ENCODE measurements around the gene GABRB1.
"Not testable (repeated sequence)": the region's sequence is repeated elsewhere in the genome, so short reads cannot be mapped to it uniquely, and the experiment has no call there.

GABRB1 gene

GRCh38 chr4:47326025-47326424 lies 294.7 kb downstream of the GABRB1 start:
- DNase-seq, result no peak

GRCh38 chr4:47330866-47331265 lies 299.5 kb downstream of the GABRB1 start:
- DNase-seq, result no peak

- DNase-seq, result no peak
These were observed 303.3 kb downstream of the GABRB1 start for GRCh38 chr4:47334652-47335051.

DNA sequence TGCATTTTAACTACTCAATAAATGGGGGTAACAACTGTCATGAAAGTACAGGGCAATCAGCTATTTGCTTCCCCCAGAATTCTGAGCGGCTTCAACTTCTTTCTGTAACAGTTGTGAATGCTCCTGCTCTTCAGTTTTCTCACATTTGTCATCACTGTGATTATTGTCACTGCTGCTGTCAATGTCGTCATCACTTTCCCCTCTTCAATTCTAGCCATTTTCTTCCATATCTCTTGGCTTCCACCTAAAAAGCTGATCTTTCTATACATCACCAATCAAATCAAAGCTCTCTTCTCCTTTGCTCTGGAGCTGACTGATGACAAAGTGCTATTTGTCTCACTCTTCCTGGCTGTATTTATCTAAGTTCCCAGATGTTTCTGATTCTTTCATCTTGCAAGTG lies 306.5 kb downstream of the GABRB1 start:
- no peak for DNase-seq

GRCh38 chr4:47340914-47341313 lies 309.5 kb downstream of the GABRB1 start:
- DNase-seq, result no peak

DNA sequence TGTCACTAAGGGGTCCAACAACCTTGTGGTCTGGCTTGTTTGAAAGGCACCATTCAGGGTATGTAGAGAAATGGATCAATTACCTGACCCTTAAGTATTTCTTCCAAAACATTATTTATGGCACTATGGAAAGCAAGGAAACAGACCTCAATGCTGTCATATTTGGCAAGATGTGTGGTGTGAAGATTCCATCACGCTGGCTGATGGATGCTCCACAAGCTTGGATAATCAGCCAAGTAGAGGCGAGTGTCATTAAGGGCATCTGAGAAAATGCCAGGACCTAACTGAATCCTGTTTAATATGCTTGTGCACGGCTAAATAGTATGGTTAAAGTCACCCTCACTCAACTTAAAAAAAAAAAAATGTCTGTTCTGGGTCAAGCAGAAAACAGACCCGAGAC lies 311.4 kb downstream of the GABRB1 start:
- no peak for DNase-seq

DNA sequence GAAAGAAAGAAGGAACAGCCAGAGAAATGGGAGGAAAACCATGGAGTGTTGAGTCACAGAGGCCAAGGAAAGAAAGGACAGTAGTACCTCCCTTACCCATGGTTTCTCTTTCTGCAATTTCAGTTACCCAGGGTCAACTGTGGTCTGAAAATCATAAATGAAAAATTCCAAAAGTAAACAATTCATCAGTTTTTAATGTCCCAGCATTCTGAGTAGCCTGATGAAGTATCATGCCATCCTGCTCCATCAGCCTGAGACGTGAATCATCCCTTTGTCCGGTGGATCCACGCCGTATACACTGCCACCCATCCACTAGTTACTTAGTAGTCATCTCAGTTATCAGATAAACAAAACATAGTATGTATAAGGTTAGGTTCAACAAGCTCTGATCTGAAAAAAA lies 318.0 kb downstream of the GABRB1 start:
- no peak for DNase-seq

GRCh38 chr4:47355568-47355967 lies 324.2 kb downstream of the GABRB1 start:
- DNase-seq, result no peak

- no peak for DNase-seq
These were observed 328.5 kb downstream of the GABRB1 start for GRCh38 chr4:47359891-47360290.

- peak; percentile 84 to 89 for DNase-seq
These were observed 336.4 kb downstream of the GABRB1 start for GRCh38 chr4:47367761-47368160.

DNA sequence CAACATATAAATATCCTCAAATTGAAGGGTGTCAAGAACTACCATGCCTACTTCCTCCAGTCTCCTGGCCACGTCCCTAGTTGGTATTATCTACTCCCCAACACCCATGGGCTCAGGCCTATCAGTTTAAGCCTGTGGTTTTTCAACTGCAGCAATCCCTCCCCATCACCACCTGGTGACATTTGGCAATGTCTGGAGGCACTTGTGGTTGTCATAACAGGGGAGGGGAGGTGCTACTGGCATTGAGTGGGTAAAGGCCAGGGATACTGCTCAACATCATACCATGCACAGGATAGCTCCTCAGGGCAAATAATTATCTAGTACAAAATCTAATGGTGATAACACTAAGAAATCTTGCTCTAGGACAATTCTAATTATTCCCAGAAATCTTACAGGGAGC lies 336.8 kb downstream of the GABRB1 start:
- peak; percentile 65 to 66 for DNase-seq

DNA sequence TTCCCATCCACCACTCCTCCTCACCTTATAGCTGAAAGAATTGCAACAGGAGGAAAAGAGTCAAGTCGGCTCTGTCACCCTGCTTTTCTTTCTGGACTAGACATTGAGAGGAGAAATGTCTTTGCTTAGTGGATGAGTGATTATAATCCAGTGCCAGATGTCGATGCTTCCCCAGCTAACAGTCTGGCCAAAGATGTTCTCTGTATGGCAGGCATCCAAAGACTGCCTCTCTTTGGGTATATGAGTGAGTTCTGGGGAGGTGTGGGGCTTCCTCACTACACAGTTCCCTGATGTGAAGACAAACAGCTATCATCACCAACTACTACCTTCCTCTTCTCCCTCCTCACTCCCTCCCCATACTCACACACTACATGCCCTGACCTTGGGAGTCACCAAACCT lies 341.2 kb downstream of the GABRB1 start:
- peak; percentile 73 to 81 for DNase-seq

DNA sequence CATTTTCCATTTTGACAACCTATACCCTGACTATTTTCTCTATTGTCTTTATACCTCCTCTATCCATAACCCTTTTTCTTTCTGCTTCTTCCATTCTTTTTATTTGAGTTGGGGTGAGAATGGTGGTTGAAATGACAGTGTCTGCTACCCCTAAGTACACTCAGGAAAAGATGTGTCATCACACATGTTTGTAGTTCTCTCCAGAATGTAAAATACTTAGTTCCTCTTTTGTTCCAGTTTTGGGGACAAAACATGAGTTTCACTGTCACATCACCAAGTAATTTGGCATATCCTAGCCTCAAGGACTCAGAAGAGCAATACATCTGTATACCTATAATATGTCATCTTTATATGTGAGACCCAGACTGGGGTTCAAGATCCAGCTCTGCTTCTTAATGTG lies 341.8 kb downstream of the GABRB1 start:
- peak; percentile 95 to 96 for DNase-seq

GRCh38 chr4:47373709-47374108 lies 342.3 kb downstream of the GABRB1 start:
- DNase-seq, result no peak

DNA sequence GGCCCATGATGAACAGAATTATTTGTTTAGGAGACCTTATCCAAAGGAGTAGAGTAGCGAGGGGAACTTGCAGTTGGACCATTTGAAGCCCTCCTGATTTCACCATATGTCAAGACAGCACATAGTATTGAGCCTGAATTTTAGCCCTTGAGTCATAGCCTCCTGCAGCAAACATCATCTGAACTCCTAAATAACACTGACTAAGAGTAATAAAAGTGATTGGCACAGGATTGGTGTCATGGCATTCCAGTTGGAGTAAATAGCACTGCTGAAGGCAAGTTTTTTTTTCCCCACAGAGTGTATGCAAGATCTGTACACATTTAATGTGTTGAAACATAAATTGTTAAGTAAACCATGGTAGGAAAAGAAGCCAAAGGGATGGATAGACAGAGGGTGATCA lies 343.1 kb downstream of the GABRB1 start:
- DNase-seq, result no peak

- not testable (repeated sequence) for DNase-seq
These were observed 346.7 kb downstream of the GABRB1 start for GRCh38 chr4:47378021-47378530.

DNA sequence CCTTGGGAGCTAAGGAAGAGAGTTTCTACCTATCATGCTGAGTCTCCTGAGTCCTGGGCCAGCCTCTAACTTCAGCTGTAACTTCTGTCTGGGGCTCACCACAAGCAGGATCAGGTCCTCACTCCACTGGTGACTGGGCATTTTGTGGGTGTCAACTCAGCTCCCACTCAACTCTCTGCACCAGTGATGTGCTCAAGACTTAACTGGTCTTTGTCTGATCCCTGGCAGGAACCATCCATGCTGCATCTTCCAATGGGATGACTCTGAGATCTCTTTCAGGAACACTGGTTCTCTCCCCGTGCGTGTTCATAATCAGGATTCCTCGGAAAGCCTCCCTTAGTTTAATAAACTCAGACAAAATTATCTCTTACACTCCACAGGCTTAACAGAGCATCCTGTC lies 349.8 kb downstream of the GABRB1 start:
- DNase-seq, result no peak

- no peak for DNase-seq
These were observed 351.5 kb downstream of the GABRB1 start for GRCh38 chr4:47382846-47383360.

DNA sequence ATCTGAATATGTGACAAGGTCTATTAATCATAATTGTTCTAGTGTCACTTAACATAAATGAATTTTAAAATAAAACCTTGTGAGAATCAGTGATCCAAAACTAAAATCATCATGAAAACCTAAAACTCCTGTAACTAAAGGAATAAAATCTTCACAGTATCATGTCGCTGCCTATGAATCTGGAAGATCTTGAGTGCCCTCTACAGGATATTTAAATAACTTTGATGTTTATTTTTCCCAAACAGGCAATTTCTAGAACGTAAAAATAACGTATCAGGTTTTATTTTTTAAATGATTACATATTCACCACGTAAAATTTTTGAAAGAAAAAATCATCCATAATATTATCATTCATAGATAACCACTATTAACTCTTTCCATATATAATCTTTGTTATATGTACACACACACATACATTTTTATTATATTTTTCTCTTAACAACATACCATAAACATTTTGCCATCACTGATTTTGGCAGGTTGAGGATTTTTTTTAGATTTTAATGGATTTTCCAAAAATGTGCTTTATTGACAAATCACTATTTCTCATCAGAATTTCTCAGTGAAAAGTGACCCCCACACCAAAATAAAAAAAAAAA lies 352.6 kb downstream of the GABRB1 start:
- peak; percentile 91 to 96 for DNase-seq

- no peak for DNase-seq
These were observed 354.8 kb downstream of the GABRB1 start for GRCh38 chr4:47386146-47386545.

GRCh38 chr4:47386561-47387235 lies 355.3 kb downstream of the GABRB1 start:
- no peak for DNase-seq

- no peak for DNase-seq
These were observed 359.2 kb downstream of the GABRB1 start for GRCh38 chr4:47390428-47391125.

DNA sequence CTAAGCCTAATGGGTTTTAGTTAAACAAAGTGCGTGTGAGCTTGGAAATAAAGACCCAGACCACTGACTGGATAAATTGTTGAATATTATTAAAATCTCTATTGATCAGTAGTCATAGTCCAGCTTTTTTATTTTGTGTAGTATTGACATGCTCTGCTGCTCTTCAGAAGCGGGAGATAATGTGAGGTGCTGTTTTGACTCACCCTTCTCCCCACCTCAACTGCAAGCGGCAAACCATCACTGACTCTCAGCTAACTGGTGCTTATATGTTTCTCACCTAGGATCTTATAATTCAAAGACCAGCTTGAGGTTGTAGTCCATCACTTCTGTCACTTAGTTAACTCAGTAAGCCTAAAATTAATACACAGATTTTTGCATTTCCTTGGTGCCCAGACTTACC lies 359.9 kb downstream of the GABRB1 start:
- DNase-seq, result no peak

DNA sequence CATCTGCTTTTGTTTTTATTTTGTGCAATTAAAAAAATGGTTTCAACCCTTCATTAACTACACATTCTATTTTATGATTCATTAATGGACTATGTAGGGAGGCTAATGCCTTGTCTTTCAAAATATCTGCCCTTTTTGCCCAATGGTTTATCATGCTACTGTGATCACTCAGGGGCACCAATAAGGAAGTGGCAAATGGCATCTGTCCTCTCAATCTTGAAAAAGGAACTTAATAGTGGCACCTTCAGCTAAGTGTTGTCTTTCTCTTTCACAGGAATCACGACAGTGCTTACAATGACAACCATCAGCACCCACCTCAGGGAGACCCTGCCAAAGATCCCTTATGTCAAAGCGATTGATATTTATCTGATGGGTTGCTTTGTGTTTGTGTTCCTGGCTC lies 375.0 kb downstream of the GABRB1 start:
- DNase-seq, result peak; percentile 8 to 18
